Measurements from ENCODE around the gene LOXL1. TPM values are rescaled to one million over a fixed set of nuclear protein-coding genes. Genes with fewer than 3 reads are reported as not detected.

The LOXL1 gene
- polyA plus RNA-seq, 1 of the 3 experiments (the other 2 are of a cell fraction) = 50.3 TPM

DNA sequence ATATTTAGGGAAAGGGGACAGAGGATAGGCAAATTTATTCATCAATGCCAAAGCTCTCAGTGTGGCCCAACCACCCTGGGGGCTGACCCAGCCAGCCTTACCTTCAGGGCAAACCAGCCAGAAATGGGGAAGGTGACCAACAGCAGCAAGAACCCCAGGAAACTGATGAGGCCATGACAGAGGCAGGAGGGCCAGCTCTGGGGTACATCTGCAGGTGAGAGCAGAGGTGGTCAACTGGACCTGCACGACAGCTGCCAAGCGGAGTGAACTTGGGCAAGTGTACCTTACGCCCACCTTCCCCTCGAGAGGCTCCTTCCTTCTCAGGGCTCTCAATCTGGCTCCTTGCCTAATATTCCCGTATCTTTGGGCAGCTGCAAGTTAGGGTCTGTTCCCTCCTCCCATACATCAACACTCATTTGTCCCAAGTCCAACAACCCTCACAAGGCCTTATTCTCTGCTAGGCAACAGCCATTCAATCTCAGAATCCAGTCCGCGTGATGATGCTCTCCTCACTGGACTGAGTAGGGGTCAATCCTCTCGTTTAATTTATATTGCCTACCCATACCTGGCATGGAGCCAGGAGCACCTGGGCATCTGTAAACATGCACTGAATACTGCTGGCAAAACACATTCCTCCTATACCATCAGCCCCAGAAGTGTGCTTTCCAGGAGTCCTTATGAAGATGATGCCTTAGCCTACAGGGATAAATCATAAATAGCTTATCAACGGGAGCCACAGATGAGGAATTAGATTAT, 64.2 kb downstream of the LOXL1 start:
- Histone ChIP-seq H3K36me3 (replicated peaks in 1 of 2; ENCODE audit: control insufficient read depth in 1 of 2, insufficient read depth in 2 of 2, low read length in 1 of 2) (no peaks in the 10 kb centered on the region), H2AFZ (ENCODE audit: low read depth) (no peak overlapping the region), H3K4me2 (peak overlapping the region; percentile 94; the same call in 1 of the 2 replicates), H3K27me3 (ENCODE audit: insufficient read depth) (no peaks in the 10 kb centered on the region), H3K9ac (no peak overlapping the region), H3K4me3 (ENCODE audit: low read depth in 2 of 2, low read length in 1 of 2) (peak overlapping the region in 1 of 2 experiments; percentile 71; a peak in 1 of 4 replicates), H3K4me1 (ENCODE audit: control insufficient read depth in 1 of 2, insufficient read depth in 2 of 2, low read depth in 1 of 2, low read length in 1 of 2) (peaks cover 36 to 39% of the 10 kb centered on the region in 2 experiments; a peak in 3 of 4 replicates), H3K9me3 (no peaks in the 10 kb centered on the region), H3K9me2 (no peaks in the 10 kb centered on the region), H3K79me2 (ENCODE audit: insufficient read depth) (peaks cover 16% of the 10 kb centered on the region), H3F3A (replicated peaks; ENCODE audit: insufficient read depth) (peaks cover 12% of the 10 kb centered on the region), H4K20me1 (ENCODE audit: insufficient read depth) (no peaks in the 10 kb centered on the region), H3K27ac (ENCODE audit: low read depth in 2 of 2, low read length in 1 of 2) (no peak overlapping the region; a peak in 1 of 4 replicates)
- WGBS (ENCODE audit: low lambda C conversion rate) = 78% methylated on average over 9 of the region's 9 CpGs
- ChIA-PET POLR2A (no interaction called here), CTCF (interaction anchor here (0.9 to 5.1 kb wide), 4 partner anchors 8 to 46 kb away, joined by 3 to 37 read pairs (median 12); no protein-coding TSS in a partner anchor)
- TF ChIP-seq RFX5 (IDR thresholded peaks at IDR 0.05; ENCODE audit: low read length) (no peak), NFIC (IDR thresholded peaks at IDR 0.05; ENCODE audit: borderline replicate concordance) (peak; percentile 34; the same call in 1 of the 2 replicates)
- DNase-seq = no peak

DNA sequence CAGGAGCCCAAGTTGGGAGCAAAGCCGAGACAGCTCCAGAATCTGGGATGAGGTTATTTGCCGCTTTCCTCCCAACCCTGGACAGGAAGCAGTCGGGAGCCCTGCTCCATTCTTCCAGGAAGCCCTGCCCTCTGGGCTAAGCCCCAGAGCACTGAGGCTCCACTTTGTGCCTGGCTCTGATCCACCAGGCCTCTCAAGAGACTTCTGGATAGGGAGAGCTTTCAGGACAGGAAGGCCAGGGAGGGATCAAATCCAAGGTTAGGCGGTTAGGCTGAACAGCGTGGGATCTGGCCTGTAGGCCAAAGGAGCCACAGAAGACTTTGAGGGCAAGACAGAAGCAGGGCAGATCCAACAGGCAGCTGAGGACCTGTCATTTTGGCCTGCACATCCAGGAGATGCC, 65.0 kb downstream of the LOXL1 start:
- Histone ChIP-seq H3K4me1 (ENCODE audit: control insufficient read depth in 1 of 2, insufficient read depth in 2 of 2, low read depth in 1 of 2, low read length in 1 of 2) (peaks cover 36 to 45% of the 10 kb centered on the region in 2 experiments), H3K27me3 (ENCODE audit: insufficient read depth) (no peaks in the 10 kb centered on the region), H3K27ac (ENCODE audit: low read depth in 2 of 2, low read length in 1 of 2) (peak overlapping the region; percentile 20 to 44; a peak in 2 of 4 replicates), H3K9me2 (no peaks in the 10 kb centered on the region), H3F3A (replicated peaks; ENCODE audit: insufficient read depth) (peaks cover 16% of the 10 kb centered on the region), H3K4me2 (peak overlapping the region; percentile 94), H2AFZ (ENCODE audit: low read depth) (no peak overlapping the region), H3K36me3 (replicated peaks in 1 of 2; ENCODE audit: control insufficient read depth in 1 of 2, insufficient read depth in 2 of 2, low read length in 1 of 2) (no peaks in the 10 kb centered on the region), H3K4me3 (ENCODE audit: low read depth in 2 of 2, low read length in 1 of 2) (peak overlapping the region; percentile 71 to 83), H3K9ac (peak overlapping the region; percentile 55; the same call in 1 of the 2 replicates), H3K9me3 (no peaks in the 10 kb centered on the region), H4K20me1 (ENCODE audit: insufficient read depth) (no peaks in the 10 kb centered on the region), H3K79me2 (ENCODE audit: insufficient read depth) (peaks cover 24% of the 10 kb centered on the region)
- ChIA-PET POLR2A (no interaction called here), CTCF (interaction anchor here (0.7 to 5.1 kb wide), 7 partner anchors 9 to 33 kb away, joined by 3 to 37 read pairs (median 6); no protein-coding TSS in a partner anchor)
- 53% methylated on average over 3 of the region's 5 CpGs for WGBS (ENCODE audit: low lambda C conversion rate)
- no peak for DNase-seq
- no peak for TF ChIP-seq FOXM1 (IDR thresholded peaks at IDR 0.05; ENCODE audit: low read depth)
- no peak for TF ChIP-seq NFIC (IDR thresholded peaks at IDR 0.05; ENCODE audit: borderline replicate concordance)
- no peak for TF ChIP-seq SIN3A (IDR thresholded peaks at IDR 0.05; ENCODE audit: borderline replicate concordance, low read depth, low read length)
- TF ChIP-seq, protein P1, sequence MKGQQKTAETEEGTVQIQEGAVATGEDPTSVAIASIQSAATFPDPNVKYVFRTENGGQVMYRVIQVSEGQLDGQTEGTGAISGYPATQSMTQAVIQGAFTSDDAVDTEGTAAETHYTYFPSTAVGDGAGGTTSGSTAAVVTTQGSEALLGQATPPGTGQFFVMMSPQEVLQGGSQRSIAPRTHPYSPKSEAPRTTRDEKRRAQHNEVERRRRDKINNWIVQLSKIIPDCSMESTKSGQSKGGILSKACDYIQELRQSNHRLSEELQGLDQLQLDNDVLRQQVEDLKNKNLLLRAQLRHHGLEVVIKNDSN (IDR thresholded peaks at IDR 0.05; ENCODE audit: borderline replicate concordance, low read depth) = no peak
- no peak for TF ChIP-seq RFX5 (IDR thresholded peaks at IDR 0.05; ENCODE audit: low read length)
- TF ChIP-seq EP300 (IDR thresholded peaks at IDR 0.05; ENCODE audit: borderline replicate concordance in 1 of 2, low read depth in 1 of 2, low read length in 1 of 2) = no peak
- TF ChIP-seq RXRA (IDR thresholded peaks at IDR 0.05; ENCODE audit: borderline replicate concordance, low read depth) = no peak
- TF ChIP-seq, protein P2, sequence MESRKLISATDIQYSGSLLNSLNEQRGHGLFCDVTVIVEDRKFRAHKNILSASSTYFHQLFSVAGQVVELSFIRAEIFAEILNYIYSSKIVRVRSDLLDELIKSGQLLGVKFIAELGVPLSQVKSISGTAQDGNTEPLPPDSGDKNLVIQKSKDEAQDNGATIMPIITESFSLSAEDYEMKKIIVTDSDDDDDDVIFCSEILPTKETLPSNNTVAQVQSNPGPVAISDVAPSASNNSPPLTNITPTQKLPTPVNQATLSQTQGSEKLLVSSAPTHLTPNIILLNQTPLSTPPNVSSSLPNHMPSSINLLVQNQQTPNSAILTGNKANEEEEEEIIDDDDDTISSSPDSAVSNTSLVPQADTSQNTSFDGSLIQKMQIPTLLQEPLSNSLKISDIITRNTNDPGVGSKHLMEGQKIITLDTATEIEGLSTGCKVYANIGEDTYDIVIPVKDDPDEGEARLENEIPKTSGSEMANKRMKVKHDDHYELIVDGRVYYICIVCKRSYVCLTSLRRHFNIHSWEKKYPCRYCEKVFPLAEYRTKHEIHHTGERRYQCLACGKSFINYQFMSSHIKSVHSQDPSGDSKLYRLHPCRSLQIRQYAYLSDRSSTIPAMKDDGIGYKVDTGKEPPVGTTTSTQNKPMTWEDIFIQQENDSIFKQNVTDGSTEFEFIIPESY (IDR thresholded peaks at IDR 0.05; ENCODE audit: borderline replicate concordance, low read depth) = no peak
- no peak for TF ChIP-seq MXI1 (IDR thresholded peaks at IDR 0.05; ENCODE audit: low read depth, low read length)
- TF ChIP-seq, protein P3, sequence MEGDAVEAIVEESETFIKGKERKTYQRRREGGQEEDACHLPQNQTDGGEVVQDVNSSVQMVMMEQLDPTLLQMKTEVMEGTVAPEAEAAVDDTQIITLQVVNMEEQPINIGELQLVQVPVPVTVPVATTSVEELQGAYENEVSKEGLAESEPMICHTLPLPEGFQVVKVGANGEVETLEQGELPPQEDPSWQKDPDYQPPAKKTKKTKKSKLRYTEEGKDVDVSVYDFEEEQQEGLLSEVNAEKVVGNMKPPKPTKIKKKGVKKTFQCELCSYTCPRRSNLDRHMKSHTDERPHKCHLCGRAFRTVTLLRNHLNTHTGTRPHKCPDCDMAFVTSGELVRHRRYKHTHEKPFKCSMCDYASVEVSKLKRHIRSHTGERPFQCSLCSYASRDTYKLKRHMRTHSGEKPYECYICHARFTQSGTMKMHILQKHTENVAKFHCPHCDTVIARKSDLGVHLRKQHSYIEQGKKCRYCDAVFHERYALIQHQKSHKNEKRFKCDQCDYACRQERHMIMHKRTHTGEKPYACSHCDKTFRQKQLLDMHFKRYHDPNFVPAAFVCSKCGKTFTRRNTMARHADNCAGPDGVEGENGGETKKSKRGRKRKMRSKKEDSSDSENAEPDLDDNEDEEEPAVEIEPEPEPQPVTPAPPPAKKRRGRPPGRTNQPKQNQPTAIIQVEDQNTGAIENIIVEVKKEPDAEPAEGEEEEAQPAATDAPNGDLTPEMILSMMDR (IDR thresholded peaks at IDR 0.05) = no peak
- TF ChIP-seq TCF12 (IDR thresholded peaks at IDR 0.05) = no peak
- TF ChIP-seq JUND (IDR thresholded peaks at IDR 0.05) = no peak
- TF ChIP-seq PBX3 (IDR thresholded peaks at IDR 0.05) = no peak
- no peak for TF ChIP-seq TEAD4 (IDR thresholded peaks at IDR 0.05; ENCODE audit: borderline replicate concordance, insufficient read depth)
- no peak for TF ChIP-seq USF2 (IDR thresholded peaks at IDR 0.05; ENCODE audit: borderline replicate concordance, low read depth, low read length)
- no peak for TF ChIP-seq YY1 (IDR thresholded peaks at IDR 0.05; ENCODE audit: low read depth)
- TF ChIP-seq RAD21 (IDR thresholded peaks at IDR 0.05; ENCODE audit: low read length) = no peak
